ENCODE measurements around the gene MEF2D.

DNA sequence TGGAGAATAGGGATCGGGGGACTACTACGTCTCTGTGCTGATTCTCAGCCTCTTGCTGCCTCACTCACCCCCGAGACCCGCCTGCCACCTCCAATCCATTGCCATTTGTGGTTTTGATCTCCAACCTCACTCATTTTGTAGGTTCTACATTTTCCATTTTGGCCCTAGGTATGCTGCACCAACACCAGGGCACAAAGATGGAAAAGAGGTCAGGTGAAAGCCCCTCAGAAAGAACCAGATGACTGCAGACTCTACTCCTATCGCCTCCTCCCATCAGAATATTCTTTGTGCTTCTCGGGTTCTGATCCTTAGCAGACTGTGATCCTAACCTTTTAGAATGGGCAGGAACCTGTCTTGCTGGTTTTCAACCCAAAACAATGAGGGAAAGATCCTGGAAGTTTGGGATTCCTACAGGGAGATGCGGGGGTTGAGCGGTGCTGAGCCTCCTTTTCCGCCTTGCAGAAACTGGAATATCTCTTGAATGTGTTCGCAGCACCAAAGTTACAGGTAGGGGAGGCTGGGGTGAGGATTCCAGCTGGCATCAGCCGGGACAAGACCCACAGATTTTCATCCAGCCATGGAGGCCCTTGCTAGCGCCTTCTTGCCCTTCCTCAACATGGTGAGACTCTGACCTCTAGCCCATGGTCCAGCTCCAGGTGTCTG, 78.5 kb downstream of the MEF2D start:
- TF ChIP-seq NFIC (IDR thresholded peaks at IDR 0.05) (no peak), EP300 (IDR thresholded peaks at IDR 0.05; ENCODE audit: borderline replicate concordance) (no peak), CEBPB (IDR thresholded peaks at IDR 0.05) (no peak), YY1 (IDR thresholded peaks at IDR 0.05; ENCODE audit: low read depth) (no peak), TEAD4 (IDR thresholded peaks at IDR 0.05) (no peak), FOXM1 (IDR thresholded peaks at IDR 0.05; ENCODE audit: borderline replicate concordance, low read depth) (no peak), TAF1 (IDR thresholded peaks at IDR 0.05; ENCODE audit: low read depth) (no peak; the same call in 1 of the 2 replicates), EGR1 (IDR thresholded peaks at IDR 0.05) (no peak), ZBTB7A (IDR thresholded peaks at IDR 0.05; ENCODE audit: low read depth) (no peak), RAD21 (IDR thresholded peaks at IDR 0.05; ENCODE audit: low read depth) (no peak)
- TF ChIP-seq, protein P1, sequence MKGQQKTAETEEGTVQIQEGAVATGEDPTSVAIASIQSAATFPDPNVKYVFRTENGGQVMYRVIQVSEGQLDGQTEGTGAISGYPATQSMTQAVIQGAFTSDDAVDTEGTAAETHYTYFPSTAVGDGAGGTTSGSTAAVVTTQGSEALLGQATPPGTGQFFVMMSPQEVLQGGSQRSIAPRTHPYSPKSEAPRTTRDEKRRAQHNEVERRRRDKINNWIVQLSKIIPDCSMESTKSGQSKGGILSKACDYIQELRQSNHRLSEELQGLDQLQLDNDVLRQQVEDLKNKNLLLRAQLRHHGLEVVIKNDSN (IDR thresholded peaks at IDR 0.05) = no peak
- TF ChIP-seq, protein P2, sequence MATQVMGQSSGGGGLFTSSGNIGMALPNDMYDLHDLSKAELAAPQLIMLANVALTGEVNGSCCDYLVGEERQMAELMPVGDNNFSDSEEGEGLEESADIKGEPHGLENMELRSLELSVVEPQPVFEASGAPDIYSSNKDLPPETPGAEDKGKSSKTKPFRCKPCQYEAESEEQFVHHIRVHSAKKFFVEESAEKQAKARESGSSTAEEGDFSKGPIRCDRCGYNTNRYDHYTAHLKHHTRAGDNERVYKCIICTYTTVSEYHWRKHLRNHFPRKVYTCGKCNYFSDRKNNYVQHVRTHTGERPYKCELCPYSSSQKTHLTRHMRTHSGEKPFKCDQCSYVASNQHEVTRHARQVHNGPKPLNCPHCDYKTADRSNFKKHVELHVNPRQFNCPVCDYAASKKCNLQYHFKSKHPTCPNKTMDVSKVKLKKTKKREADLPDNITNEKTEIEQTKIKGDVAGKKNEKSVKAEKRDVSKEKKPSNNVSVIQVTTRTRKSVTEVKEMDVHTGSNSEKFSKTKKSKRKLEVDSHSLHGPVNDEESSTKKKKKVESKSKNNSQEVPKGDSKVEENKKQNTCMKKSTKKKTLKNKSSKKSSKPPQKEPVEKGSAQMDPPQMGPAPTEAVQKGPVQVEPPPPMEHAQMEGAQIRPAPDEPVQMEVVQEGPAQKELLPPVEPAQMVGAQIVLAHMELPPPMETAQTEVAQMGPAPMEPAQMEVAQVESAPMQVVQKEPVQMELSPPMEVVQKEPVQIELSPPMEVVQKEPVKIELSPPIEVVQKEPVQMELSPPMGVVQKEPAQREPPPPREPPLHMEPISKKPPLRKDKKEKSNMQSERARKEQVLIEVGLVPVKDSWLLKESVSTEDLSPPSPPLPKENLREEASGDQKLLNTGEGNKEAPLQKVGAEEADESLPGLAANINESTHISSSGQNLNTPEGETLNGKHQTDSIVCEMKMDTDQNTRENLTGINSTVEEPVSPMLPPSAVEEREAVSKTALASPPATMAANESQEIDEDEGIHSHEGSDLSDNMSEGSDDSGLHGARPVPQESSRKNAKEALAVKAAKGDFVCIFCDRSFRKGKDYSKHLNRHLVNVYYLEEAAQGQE (IDR thresholded peaks at IDR 0.05; ENCODE audit: low read depth) = no peak
- TF ChIP-seq, protein P3, sequence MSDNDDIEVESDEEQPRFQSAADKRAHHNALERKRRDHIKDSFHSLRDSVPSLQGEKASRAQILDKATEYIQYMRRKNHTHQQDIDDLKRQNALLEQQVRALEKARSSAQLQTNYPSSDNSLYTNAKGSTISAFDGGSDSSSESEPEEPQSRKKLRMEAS (IDR thresholded peaks at IDR 0.05) = no peak
